ENCODE results near the gene ZBTB16.

ZBTB16 gene

GRCh38 chr11:114246321-114247069, 187.0 kb downstream of the ZBTB16 start:
- TF ChIP-seq ZNF274 (IDR thresholded peaks at IDR 0.05; ENCODE audit: low read depth, low read length) = no peak
- H3K4me3 ChIP-seq (ENCODE audit: low read length) = no peak overlapping the region

DNA sequence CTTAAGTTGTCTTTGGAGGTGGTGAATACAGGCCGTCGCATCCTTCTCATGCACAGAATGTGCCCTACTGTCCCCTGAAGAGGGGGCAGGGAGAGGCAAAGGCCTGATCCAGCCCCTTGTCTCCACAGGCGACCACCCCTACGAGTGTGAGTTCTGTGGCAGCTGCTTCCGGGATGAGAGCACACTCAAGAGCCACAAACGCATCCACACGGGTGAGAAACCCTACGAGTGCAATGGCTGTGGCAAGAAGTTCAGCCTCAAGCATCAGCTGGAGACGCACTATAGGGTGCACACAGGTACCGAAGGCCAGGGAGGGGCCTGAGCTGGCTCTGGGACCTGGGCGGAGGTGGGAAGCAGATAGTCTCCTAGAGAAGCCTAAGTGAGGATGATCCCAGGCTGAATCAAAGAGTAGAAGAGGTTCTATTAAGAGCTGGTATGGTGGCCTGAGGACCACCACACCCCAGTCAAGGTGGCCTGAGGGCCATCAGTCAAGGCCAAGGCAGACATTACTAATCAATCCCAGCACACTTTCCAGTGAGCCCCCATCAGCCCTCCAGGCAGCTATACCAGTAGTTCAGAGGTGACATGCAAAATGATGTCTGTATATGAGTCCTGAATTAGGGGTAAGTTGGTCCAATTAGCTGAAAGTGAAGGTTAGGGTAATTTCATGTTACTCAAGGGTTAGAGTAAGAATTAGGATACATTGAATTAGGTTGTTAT, 187.7 kb downstream of the ZBTB16 start:
- H3K4me3 ChIP-seq (ENCODE audit: low read length) = no peak overlapping the region
- TF ChIP-seq ZNF274 (IDR thresholded peaks at IDR 0.05; ENCODE audit: low read depth, low read length) = no peak

- TF ChIP-seq ZNF274 (IDR thresholded peaks at IDR 0.05; ENCODE audit: low read depth, low read length) = no peak
- no peak overlapping the region for H3K4me3 ChIP-seq (ENCODE audit: low read length)
Measured at GRCh38 chr11:114250180-114250579, 190.7 kb downstream of the ZBTB16 start.

- TF ChIP-seq ZNF274 (IDR thresholded peaks at IDR 0.05; ENCODE audit: low read depth, low read length) = no peak
- no peak overlapping the region for H3K4me3 ChIP-seq (ENCODE audit: low read length)
Measured at GRCh38 chr11:114250993-114251814, 191.7 kb downstream of the ZBTB16 start.

GRCh38 chr11:114251815-114252337, 192.4 kb downstream of the ZBTB16 start:
- no peak overlapping the region for H3K4me3 ChIP-seq (ENCODE audit: low read length)
- TF ChIP-seq ZNF274 (IDR thresholded peaks at IDR 0.05; ENCODE audit: low read depth, low read length) = no peak

DNA sequence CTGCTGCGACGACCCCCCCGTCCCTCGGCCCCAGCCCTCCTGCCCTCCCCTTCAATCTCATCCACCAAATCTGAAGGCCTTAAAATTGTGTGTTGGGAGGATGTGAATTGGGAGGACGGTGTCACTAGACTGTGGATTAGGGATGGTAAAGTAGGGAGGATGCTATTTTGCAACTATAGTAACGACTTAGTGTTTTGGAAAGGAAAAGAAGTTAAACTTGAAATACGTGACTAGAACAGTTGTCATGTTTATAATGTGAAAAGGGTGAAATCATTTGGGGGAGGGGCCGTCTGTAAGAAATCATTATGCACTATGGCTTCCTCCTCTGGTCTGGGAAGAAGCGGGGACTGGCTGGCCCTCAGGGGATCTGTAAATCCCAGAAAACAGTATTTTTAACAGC, 193.3 kb downstream of the ZBTB16 start:
- no peak overlapping the region for H3K4me3 ChIP-seq (ENCODE audit: low read length)
- TF ChIP-seq ZNF274 (IDR thresholded peaks at IDR 0.05; ENCODE audit: low read depth, low read length) = no peak

DNA sequence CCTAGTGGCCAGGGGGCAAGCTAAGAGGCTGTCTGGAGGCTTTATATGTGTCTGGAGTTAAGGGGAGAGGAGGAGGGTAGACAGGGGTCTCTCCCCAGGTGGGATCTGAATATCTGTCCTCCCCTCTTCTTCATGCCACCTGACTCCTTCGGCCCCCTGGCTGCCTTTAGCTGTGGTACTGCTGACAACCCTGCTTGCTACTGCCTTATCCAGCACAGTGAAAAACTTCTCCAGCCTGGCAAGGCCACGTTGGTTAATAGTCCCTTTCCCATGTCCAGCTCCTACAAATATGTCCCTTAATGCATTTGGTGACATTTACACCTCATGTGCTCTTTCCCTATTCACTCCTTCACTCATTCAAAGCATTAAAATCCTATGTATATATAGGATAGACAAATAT, 194.3 kb downstream of the ZBTB16 start:
- TF ChIP-seq ZNF274 (IDR thresholded peaks at IDR 0.05; ENCODE audit: low read depth, low read length) = no peak
- no peak overlapping the region for H3K4me3 ChIP-seq (ENCODE audit: low read length)

DNA sequence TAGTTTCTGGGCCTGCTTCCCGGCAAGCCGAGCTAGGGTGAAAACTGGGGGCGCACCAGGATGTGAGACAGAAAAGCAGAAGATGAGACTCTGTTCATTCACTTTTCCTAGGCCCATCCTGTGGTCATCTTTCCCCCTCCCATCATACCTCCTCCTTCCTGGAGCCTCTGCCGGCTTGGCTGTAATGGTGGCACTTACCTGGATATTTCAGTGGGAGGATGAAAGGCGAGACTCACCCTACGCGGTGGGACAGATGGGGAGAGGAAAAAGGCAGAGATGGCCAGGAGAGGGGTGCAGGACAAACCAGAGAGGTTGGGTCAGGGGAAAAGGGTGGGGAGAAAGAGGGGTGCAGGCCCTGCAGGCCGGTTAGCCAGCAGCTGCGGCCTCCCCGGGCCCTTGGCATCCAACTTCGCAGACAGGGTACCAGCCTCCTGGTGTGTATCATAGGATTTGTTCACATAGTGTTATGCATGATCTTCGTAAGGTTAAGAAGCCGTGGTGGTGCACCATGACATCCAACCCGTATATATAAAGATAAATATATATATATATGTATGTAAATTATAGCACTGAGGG, 195.1 kb downstream of the ZBTB16 start:
- no peak for TF ChIP-seq ZNF274 (IDR thresholded peaks at IDR 0.05; ENCODE audit: low read depth, low read length)
- no peak overlapping the region for H3K4me3 ChIP-seq (ENCODE audit: low read length)

GRCh38 chr11:114255289-114255688, 195.8 kb downstream of the ZBTB16 start:
- no peak for TF ChIP-seq ZNF274 (IDR thresholded peaks at IDR 0.05; ENCODE audit: low read depth, low read length)
- no peak overlapping the region for H3K4me3 ChIP-seq (ENCODE audit: low read length)

GRCh38 chr11:114256176-114256966, 196.9 kb downstream of the ZBTB16 start:
- H3K4me3 ChIP-seq (ENCODE audit: low read length) = no peak overlapping the region
- no peak for TF ChIP-seq ZNF274 (IDR thresholded peaks at IDR 0.05; ENCODE audit: low read depth, low read length)

DNA sequence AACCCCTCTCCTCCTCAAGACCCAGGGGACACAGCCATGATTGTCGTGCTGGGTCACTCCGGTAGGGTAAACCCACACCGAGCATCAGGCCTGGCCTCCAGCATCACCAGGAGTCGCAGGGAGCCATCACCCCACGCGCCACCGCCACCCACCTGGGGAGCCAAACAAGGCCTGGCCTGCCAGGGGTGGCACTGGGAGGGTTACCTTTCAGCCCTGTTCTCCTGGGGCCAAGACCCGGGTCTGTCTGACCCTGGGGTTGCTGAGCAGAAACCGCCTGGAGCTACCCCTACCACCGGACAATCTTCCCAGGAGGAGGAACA, 197.4 kb downstream of the ZBTB16 start:
- no peak for TF ChIP-seq ZNF274 (IDR thresholded peaks at IDR 0.05; ENCODE audit: low read depth, low read length)
- H3K4me3 ChIP-seq (ENCODE audit: low read length) = no peak overlapping the region

- no peak for TF ChIP-seq ZNF274 (IDR thresholded peaks at IDR 0.05; ENCODE audit: low read depth, low read length)
Measured at GRCh38 chr11:114257621-114258558, 198.4 kb downstream of the ZBTB16 start.

More at GRCh38 chr11:114257621-114258558, 198.4 kb downstream of the ZBTB16 start:
- H3K4me3 ChIP-seq (ENCODE audit: low read length) = no peak overlapping the region

All from GM08714 (cell line).